ENCODE results near the gene CKM.

DNA sequence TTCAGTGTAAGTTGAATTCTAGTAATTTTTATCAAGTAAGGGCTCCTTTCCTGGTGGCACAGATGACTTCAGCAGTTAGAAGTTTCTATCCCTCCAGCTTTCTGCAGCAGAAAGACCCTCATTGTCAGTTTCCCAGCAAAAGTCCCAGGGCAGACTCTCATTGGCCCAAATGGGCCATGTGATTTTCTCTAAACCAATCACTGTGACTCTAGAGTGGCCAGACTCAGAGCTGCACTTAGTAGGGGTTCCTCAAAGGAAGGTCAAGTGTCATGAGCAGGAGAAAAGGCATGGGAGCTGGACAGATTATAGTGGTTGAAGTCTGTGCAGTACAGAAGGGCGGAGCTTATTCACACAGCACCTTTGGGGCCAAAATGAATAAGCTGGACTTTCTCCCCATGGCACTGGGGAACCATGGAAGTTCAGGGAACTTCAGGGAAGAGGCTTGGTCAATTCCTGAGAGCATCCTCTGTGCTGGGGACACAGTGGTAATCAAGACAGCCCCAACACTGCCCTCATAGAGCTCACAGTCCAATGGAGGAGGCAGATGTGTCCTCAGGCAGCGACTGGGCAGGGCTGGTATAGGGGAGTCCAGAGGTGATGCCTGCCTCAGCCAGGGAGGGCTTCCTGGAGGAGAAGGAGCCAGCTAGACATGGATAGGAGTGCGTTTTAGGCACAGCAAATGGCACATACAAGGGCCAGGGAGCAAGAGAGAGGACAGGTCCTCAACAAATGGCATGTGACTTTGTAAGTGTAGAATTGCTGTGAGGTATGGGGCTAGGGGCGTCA lies 18.3 kb downstream of the CKM start:
- TF ChIP-seq, protein P1, sequence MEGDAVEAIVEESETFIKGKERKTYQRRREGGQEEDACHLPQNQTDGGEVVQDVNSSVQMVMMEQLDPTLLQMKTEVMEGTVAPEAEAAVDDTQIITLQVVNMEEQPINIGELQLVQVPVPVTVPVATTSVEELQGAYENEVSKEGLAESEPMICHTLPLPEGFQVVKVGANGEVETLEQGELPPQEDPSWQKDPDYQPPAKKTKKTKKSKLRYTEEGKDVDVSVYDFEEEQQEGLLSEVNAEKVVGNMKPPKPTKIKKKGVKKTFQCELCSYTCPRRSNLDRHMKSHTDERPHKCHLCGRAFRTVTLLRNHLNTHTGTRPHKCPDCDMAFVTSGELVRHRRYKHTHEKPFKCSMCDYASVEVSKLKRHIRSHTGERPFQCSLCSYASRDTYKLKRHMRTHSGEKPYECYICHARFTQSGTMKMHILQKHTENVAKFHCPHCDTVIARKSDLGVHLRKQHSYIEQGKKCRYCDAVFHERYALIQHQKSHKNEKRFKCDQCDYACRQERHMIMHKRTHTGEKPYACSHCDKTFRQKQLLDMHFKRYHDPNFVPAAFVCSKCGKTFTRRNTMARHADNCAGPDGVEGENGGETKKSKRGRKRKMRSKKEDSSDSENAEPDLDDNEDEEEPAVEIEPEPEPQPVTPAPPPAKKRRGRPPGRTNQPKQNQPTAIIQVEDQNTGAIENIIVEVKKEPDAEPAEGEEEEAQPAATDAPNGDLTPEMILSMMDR (IDR thresholded peaks at IDR 0.05; ENCODE audit: insufficient read depth, low read depth, low read length) = no peak
- TF ChIP-seq EZH2 (IDR thresholded peaks at IDR 0.05; ENCODE audit: insufficient read depth, low read length) = no peak

All from astrocyte (in vitro differentiated cells and primary cell).